IPS DF 6.9 (cell line): ENCODE measurements around the gene RNF112.
"Not testable (repeated sequence)": the region's sequence is repeated elsewhere in the genome, so short reads cannot be mapped to it uniquely, and the experiment has no call there.

Experiments
- DNase-seq: peaks from one replicate; pipeline ENCODE4 v3.0.0-alpha.2; 2013; ENCODE audit warnings: low read depth, low spot score
- H3K27ac ChIP-seq: one replicate; pipeline ENCODE4 v1.5.1; 2013; ENCODE audit warnings: low read length, control low read depth
- H3K27me3 ChIP-seq: 2 replicates; pipeline ENCODE4 v1.6.1; 2013; ENCODE audit warnings: mild to moderate bottlenecking, low read length; ENCODE audit not compliant: control insufficient read depth, insufficient read depth
- H3K36me3 ChIP-seq: 2 replicates; pipeline ENCODE4 v1.6.1; 2013; ENCODE audit warnings: low read length; ENCODE audit not compliant: control insufficient read depth, insufficient read depth
- H3K4me1 ChIP-seq: 2 replicates; pipeline ENCODE4 v1.6.1; 2013; ENCODE audit warnings: low read length; ENCODE audit not compliant: control insufficient read depth, insufficient read depth
- H3K4me3 ChIP-seq: 2 replicates; pipeline ENCODE4 v1.5.1; 2013; ENCODE audit warnings: mild to moderate bottlenecking, low read length
- H3K9me3 ChIP-seq: 2 replicates; pipeline ENCODE4 v1.6.1; 2013; ENCODE audit warnings: low read length, inconsistent platforms; ENCODE audit not compliant: control insufficient read depth, insufficient read depth
- WGBS: extraction: QIAGEN DNeasy Blood & Tissue Kit; methylation state at CpG from one replicate; pipeline ENCODE4 v1.1.7; 2013; ENCODE audit warnings: mixed read lengths, missing lambda C conversion rate; ENCODE audit not compliant: insufficient read length, insufficient coverage; 5-methylcytosine and 5-hydroxymethylcytosine counted together

The RNF112 gene

GRCh38 chr17:19431691-19432090 lies 20.7 kb downstream of the RNF112 start:
- H3K9me3 ChIP-seq, result no peaks in the 10 kb centered on the region
- DNase-seq, result no peak
- no peak overlapping the region for H3K4me3 ChIP-seq
- peaks cover 3% of the 10 kb centered on the region for H3K4me1 ChIP-seq
- no peak overlapping the region for H3K27ac ChIP-seq
- H3K36me3 ChIP-seq, result no peaks in the 10 kb centered on the region
- H3K27me3 ChIP-seq, result no peaks in the 10 kb centered on the region
- no CpG with 5 or more reads among the region's 3 CpGs for WGBS

- Histone ChIP-seq H3K36me3 (no peaks in the 10 kb centered on the region), H3K9me3 (no peaks in the 10 kb centered on the region), H3K4me3 (no peak overlapping the region), H3K4me1 (peaks cover 3% of the 10 kb centered on the region), H3K27me3 (no peaks in the 10 kb centered on the region), H3K27ac (no peak overlapping the region)
- DNase-seq, result no peak
- WGBS, result no CpG with 5 or more reads among the region's 5 CpGs
Observed at GRCh38 chr17:19433255-19433654, 22.2 kb downstream of the RNF112 start.

GRCh38 chr17:19433727-19434340 lies 22.8 kb downstream of the RNF112 start:
- H3K27me3 ChIP-seq, result no peaks in the 10 kb centered on the region
- no peak overlapping the region for H3K27ac ChIP-seq
- no peaks in the 10 kb centered on the region for H3K36me3 ChIP-seq
- no CpG with 5 or more reads among the region's 2 CpGs for WGBS
- no peaks in the 10 kb centered on the region for H3K9me3 ChIP-seq
- no peak for DNase-seq
- H3K4me3 ChIP-seq, result no peak overlapping the region
- H3K4me1 ChIP-seq, result peaks cover 3% of the 10 kb centered on the region

- H3K4me1 ChIP-seq, result no peaks in the 10 kb centered on the region; the same call in 1 of the 2 replicates
- no peaks in the 10 kb centered on the region for H3K27me3 ChIP-seq
- no peaks in the 10 kb centered on the region for H3K36me3 ChIP-seq
- no peaks in the 10 kb centered on the region; the same call in 1 of the 2 replicates for H3K9me3 ChIP-seq
- no peak overlapping the region for H3K27ac ChIP-seq
- no CpG with 5 or more reads among the region's 1 CpG for WGBS
- no peak for DNase-seq
- no peak overlapping the region for H3K4me3 ChIP-seq
Observed at GRCh38 chr17:19440421-19440820, 29.4 kb downstream of the RNF112 start.

GRCh38 chr17:19441288-19441687 lies 30.3 kb downstream of the RNF112 start:
- H3K36me3 ChIP-seq, DNase-seq, H3K4me1 ChIP-seq, H3K27me3 ChIP-seq, H3K27ac ChIP-seq, H3K9me3 ChIP-seq, H3K4me3 ChIP-seq: not testable (repeated sequence)
- no CpG with 5 or more reads among the region's 25 CpGs for WGBS

- no peak overlapping the region for H3K4me3 ChIP-seq
- H3K27me3 ChIP-seq, result no peaks in the 10 kb centered on the region
- no peak overlapping the region for H3K27ac ChIP-seq
- H3K4me1 ChIP-seq, result no peaks in the 10 kb centered on the region
- no peaks in the 10 kb centered on the region; the same call in 1 of the 2 replicates for H3K9me3 ChIP-seq
- H3K36me3 ChIP-seq, result no peaks in the 10 kb centered on the region
- DNase-seq, result no peak
- no CpG with 5 or more reads among the region's 2 CpGs for WGBS
Observed at GRCh38 chr17:19442731-19443130, 31.7 kb downstream of the RNF112 start.

- no peaks in the 10 kb centered on the region for H3K36me3 ChIP-seq
- no CpG with 5 or more reads among the region's 1 CpG for WGBS
Observed at GRCh38 chr17:19443148-19443547, 32.1 kb downstream of the RNF112 start.

GRCh38 chr17:19445105-19445504 lies 34.1 kb downstream of the RNF112 start:
- no peak for DNase-seq
- no peaks in the 10 kb centered on the region; the same call in 1 of the 2 replicates for H3K9me3 ChIP-seq
- no CpG with 5 or more reads among the region's 2 CpGs for WGBS

More at GRCh38 chr17:19443148-19443547, 32.1 kb downstream of the RNF112 start:
- H3K27ac ChIP-seq, result no peak overlapping the region
- no peak overlapping the region for H3K4me3 ChIP-seq
- no peaks in the 10 kb centered on the region for H3K4me1 ChIP-seq
- DNase-seq, result no peak
- no peaks in the 10 kb centered on the region; the same call in 1 of the 2 replicates for H3K9me3 ChIP-seq
- H3K27me3 ChIP-seq, result no peaks in the 10 kb centered on the region

GRCh38 chr17:19446577-19446976 lies 35.5 kb downstream of the RNF112 start:
- not testable (repeated sequence) for DNase-seq, H3K4me3 ChIP-seq, H3K4me1 ChIP-seq, H3K27me3 ChIP-seq, H3K27ac ChIP-seq, H3K36me3 ChIP-seq, H3K9me3 ChIP-seq
- whole genome bisulfite sequencing, result no CpG with 5 or more reads among the region's 26 CpGs

More at GRCh38 chr17:19445105-19445504, 34.1 kb downstream of the RNF112 start:
- no peaks in the 10 kb centered on the region for H3K27me3 ChIP-seq
- no peak overlapping the region for H3K27ac ChIP-seq
- no peaks in the 10 kb centered on the region for H3K4me1 ChIP-seq
- no peaks in the 10 kb centered on the region for H3K36me3 ChIP-seq
- H3K4me3 ChIP-seq, result no peak overlapping the region

- no peaks in the 10 kb centered on the region for H3K4me1 ChIP-seq
- no peak overlapping the region for H3K4me3 ChIP-seq
- no CpG with 5 or more reads among the region's 3 CpGs for WGBS
- H3K9me3 ChIP-seq, result no peaks in the 10 kb centered on the region; the same call in 1 of the 2 replicates
- no peaks in the 10 kb centered on the region for H3K27me3 ChIP-seq
- no peak for DNase-seq
- no peak overlapping the region for H3K27ac ChIP-seq
- no peaks in the 10 kb centered on the region for H3K36me3 ChIP-seq
Observed at GRCh38 chr17:19447085-19447583, 36.1 kb downstream of the RNF112 start.
